ENCODE data around the gene MLXIP. TPM values are rescaled to one million over a fixed set of nuclear protein-coding genes. Genes with fewer than 3 reads are reported as not detected.

Gene MLXIP
- total and polyA plus RNA-seq, 2 of the 13 experiments (the other 11 are each of a cell fraction or from before 2014, with no cell fraction given): 5.3 to 6.7 TPM

- H3K4me1 ChIP-seq (ENCODE audit: insufficient read depth, low read length): no peaks in the 10 kb centered on the region
- in situ Hi-C loops (cut with HindIII; ENCODE audit: extremely low pct_ligation_motif_present, low pct_unique_long_range_greater_than_20kb) (loop anchor here (5.0 kb wide), 1 partner anchor 55 kb away; no protein-coding TSS in a partner anchor), intact Hi-C loops (cut with micrococcal nuclease; ENCODE audit: unreplicated experiment) (no loop called here)
- H3K79me2 ChIP-seq (ENCODE audit: insufficient read depth, low read length): no peaks in the 10 kb centered on the region
- no peak overlapping the region for H3K9ac ChIP-seq (ENCODE audit: insufficient read depth, low read depth, low read length)
- H3K36me3 ChIP-seq (replicated peaks in 1 of 2; ENCODE audit: control insufficient read depth in 1 of 2, insufficient read depth in 2 of 2, low read length in 2 of 2): peaks cover 8 to 9% of the 10 kb centered on the region in 2 experiments; a peak in 2 of 5 replicates
- TF ChIP-seq ZBTB26 (CRISPR knock-in tag; IDR thresholded peaks at IDR 0.05; ENCODE audit: borderline replicate concordance) (no peak), ZNF724P (CRISPR knock-in tag; IDR thresholded peaks at IDR 0.05; ENCODE audit: borderline replicate concordance) (no peak), RBM39 (IDR thresholded peaks at IDR 0.05; ENCODE audit: low read depth, low read length, poor library complexity, severe bottlenecking) (no peak), ZNF615 (CRISPR knock-in tag; IDR thresholded peaks at IDR 0.05; ENCODE audit: borderline replicate concordance) (no peak), ATF4 (CRISPR knock-in tag; IDR thresholded peaks at IDR 0.05) (no peak), ZNF382 (CRISPR knock-in tag; IDR thresholded peaks at IDR 0.05; ENCODE audit: borderline replicate concordance) (no peak), ZNF558 (CRISPR knock-in tag; IDR thresholded peaks at IDR 0.05; ENCODE audit: borderline replicate concordance) (no peak), ZNF12 (CRISPR knock-in tag; IDR thresholded peaks at IDR 0.05) (no peak), ZZZ3 (CRISPR knock-in tag; IDR thresholded peaks at IDR 0.05; ENCODE audit: borderline replicate concordance) (no peak), ARHGAP35 (CRISPR knock-in tag; IDR thresholded peaks at IDR 0.05; ENCODE audit: borderline replicate concordance) (no peak), DMAP1 (CRISPR knock-in tag; IDR thresholded peaks at IDR 0.05) (no peak), AHR (CRISPR knock-in tag; IDR thresholded peaks at IDR 0.05) (no peak), ZNF570 (CRISPR knock-in tag; IDR thresholded peaks at IDR 0.05; ENCODE audit: borderline replicate concordance) (no peak), KDM6A (CRISPR knock-in tag; IDR thresholded peaks at IDR 0.05; ENCODE audit: low read depth) (no peak)
- no peaks in the 10 kb centered on the region for H3K27me3 ChIP-seq (ENCODE audit: control insufficient read depth in 1 of 2, insufficient read depth in 2 of 2, low read length in 2 of 2)
- 97% methylated on average over 13 of the region's 21 CpGs for WGBS (ENCODE audit: low lambda C conversion rate)
- CTCF ChIA-PET (ENCODE audit: low intra/inter-chr PET ratio, low total read pairs): no interaction called here
- no peak overlapping the region for H3K4me2 ChIP-seq (ENCODE audit: low read depth, low read length)
- no peaks in the 10 kb centered on the region for H4K20me1 ChIP-seq (ENCODE audit: insufficient read depth, low read length)
- POLR2A ChIA-PET: no interaction called here
- no TSS peak for BruUV-seq (replicated peaks)
- FAIRE-seq: no peak
- no peak overlapping the region for H2AFZ ChIP-seq (ENCODE audit: low read length)
- no peak overlapping the region for H3K27ac ChIP-seq (ENCODE audit: extremely low read length, insufficient read depth, low read length)
- H3K4me3 ChIP-seq (replicated peaks in 1 of 3; ENCODE audit: insufficient read depth in 1 of 3, low read depth in 2 of 3, low read length in 3 of 3): no peak overlapping the region
- DNase-seq (ENCODE audit: low spot score): no peak
- ATAC-seq: no peak
- H3K9me3 ChIP-seq (ENCODE audit: low read length): no peaks in the 10 kb centered on the region
Observed at GRCh38 chr12:122141911-122142725, 63.6 kb downstream of the MLXIP start.
